Erythroblast (primary cell): ENCODE results near the gene RBBP5.

Experiments used
- GATA1 ChIP-seq: IDR thresholded peaks from 2 replicates; pipeline ENCODE4 v1.6.1; 2011; ENCODE audit warnings: low read depth, mild to moderate bottlenecking, control low read depth, low read length, moderate library complexity
- POLR2A ChIP-seq: IDR thresholded peaks from 2 replicates; pipeline ENCODE4 v1.6.1; 2011; ENCODE audit warnings: mild to moderate bottlenecking, low read length

DNA sequence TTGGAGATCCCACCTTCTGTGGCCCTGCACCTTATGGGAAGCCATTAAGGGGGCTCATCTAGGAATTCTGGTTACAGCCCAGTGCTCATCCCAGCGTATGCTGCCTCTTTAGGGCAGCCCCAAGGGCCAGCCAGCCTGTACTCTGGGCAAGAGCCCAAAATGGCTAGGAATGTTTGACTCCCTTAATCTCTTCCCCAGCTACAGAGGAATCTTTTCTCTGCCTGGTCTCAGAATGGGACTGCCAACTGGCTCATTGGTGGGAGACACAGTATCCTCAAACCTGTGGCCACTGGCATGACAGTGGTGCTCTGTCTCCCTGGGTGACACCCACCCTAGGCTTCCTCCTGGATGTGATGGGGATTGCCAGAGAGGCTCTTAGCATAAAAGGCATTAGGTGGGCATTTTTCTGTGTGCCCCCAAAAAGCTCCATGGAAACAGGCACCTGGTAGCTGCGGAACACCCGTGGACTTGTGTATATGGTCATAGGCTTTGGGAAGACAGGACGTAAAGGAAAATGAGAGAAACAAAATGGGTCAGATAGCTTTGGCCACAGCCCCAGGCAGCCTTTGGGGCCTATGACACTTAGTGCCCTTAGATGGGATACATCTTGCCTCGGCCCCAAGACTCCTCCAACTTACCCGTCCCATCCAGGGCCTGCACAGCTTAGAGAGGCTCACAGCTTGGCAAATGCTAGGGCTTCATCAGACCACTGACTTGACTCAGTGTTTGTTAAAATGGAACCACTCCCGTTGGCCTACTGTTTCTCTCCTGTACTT is 44.4 kb downstream of the RBBP5 start:
- TF ChIP-seq POLR2A (no peak), GATA1 (no peak)
